ENCODE results near the gene CUEDC1.
"Not testable (repeated sequence)": the region's sequence is repeated elsewhere in the genome, so short reads cannot be mapped to it uniquely, and the experiment has no call there.

Gene CUEDC1

GRCh38 chr17:57859601-57860413 lies 95.4 kb downstream of the CUEDC1 start:
- DNase-seq (ENCODE audit: low read depth in 2 of 2), result no peak

- no peak for DNase-seq (ENCODE audit: low read depth in 2 of 2)
Observed at GRCh38 chr17:57858838-57859237, 96.4 kb downstream of the CUEDC1 start.

GRCh38 chr17:57856792-57857620 lies 98.2 kb downstream of the CUEDC1 start:
- no peak for DNase-seq (ENCODE audit: low read depth in 2 of 2)

- DNase-seq (ENCODE audit: low read depth in 2 of 2), result no peak
Observed at GRCh38 chr17:57855391-57856035, 99.7 kb downstream of the CUEDC1 start.

GRCh38 chr17:57853695-57854094 lies 101.5 kb downstream of the CUEDC1 start:
- DNase-seq (ENCODE audit: low read depth in 2 of 2), result no peak

- DNase-seq (ENCODE audit: low read depth in 2 of 2), result no peak
Observed at GRCh38 chr17:57852955-57853328, 102.3 kb downstream of the CUEDC1 start.

- no peak for DNase-seq (ENCODE audit: low read depth in 2 of 2)
Observed at GRCh38 chr17:57852092-57852954, 102.9 kb downstream of the CUEDC1 start.

GRCh38 chr17:57849874-57850754 lies 105.1 kb downstream of the CUEDC1 start, which contains the start of gene MRPS23:
TSS of gene MRPS23 (minus strand) at chr17:57850044. CDS start at chr17:57850010, 34 bp downstream.
- peak; percentile 90 to 91 for DNase-seq (ENCODE audit: low read depth in 2 of 2)

- no peak for DNase-seq (ENCODE audit: low read depth in 2 of 2)
Observed at GRCh38 chr17:57849163-57849873, 105.9 kb downstream of the CUEDC1 start.

GRCh38 chr17:57846056-57846945 lies 108.9 kb downstream of the CUEDC1 start:
- DNase-seq (ENCODE audit: low read depth in 2 of 2), result not testable (repeated sequence)

GRCh38 chr17:57842280-57842679 lies 112.9 kb downstream of the CUEDC1 start:
- DNase-seq (ENCODE audit: low read depth in 2 of 2), result no peak

GRCh38 chr17:57839571-57839923 lies 115.7 kb downstream of the CUEDC1 start:
- DNase-seq (ENCODE audit: low read depth in 2 of 2), result no peak

- no peak for DNase-seq (ENCODE audit: low read depth in 2 of 2)
Observed at GRCh38 chr17:57838857-57839570, 116.2 kb downstream of the CUEDC1 start.

GRCh38 chr17:57838453-57838852 lies 116.8 kb downstream of the CUEDC1 start:
- DNase-seq (ENCODE audit: low read depth in 2 of 2), result no peak

- no peak for DNase-seq (ENCODE audit: low read depth in 2 of 2)
Observed at GRCh38 chr17:57835333-57835900, 119.8 kb downstream of the CUEDC1 start.

GRCh38 chr17:57834146-57834741 lies 121.0 kb downstream of the CUEDC1 start:
- no peak for DNase-seq (ENCODE audit: low read depth in 2 of 2)

Data from stimulated activated CD8-positive, alpha-beta memory T cell treated with anti-CD3 and anti-CD28 coated beads, Interleukin-2, amount 100 ng/mL, for 1 hour (primary cell).